ENCODE measurements around the gene DCXR. TPM values are rescaled to one million over a fixed set of nuclear protein-coding genes. Genes with fewer than 3 reads are reported as not detected.

The DCXR gene
- total and polyA plus RNA-seq, 2 of the 13 experiments (the other 11 are each of a cell fraction or from before 2014, with no cell fraction given) = 287 to 311 TPM

DNA sequence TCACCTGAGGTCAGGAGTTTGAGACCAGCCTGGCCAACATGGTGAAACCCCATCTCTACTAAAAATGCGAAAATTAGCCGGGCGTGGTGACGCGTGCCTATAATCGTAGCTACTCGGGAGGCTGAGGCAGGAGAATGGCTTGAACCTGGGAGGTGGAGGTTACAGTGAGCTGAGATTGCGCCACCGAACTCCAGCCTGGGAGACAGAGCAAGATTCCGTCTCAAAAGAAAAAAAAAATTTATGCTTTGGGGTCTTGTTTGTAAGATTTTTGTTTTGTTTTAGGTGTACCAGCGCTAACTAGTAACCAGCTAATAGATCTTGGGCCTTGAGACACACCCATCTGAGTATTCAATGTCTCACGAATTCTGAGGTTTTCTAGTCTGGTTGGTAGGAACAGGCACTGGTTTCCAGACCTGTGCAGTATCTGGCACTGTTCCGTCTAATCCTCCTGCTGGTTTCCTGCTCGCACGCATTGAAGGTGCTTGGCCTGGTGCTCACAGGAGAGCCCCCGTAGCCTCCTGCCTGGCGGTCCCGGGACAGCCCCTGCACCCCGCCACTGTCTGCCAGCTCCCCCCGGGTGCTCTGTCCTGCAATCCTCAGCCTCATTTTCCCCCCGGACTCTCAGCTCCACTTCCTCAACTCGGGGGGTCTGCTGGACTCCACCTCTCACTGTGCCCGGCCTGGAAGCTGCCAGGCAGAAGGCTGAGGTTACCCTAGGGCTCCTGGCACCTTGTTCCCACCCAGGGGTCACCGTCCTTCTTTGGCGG lies 38.7 kb upstream of the DCXR start (continued):
- TF ChIP-seq TCF7 (IDR thresholded peaks at IDR 0.05; ENCODE audit: low read depth) (no peak), TAF15 (IDR thresholded peaks at IDR 0.05; ENCODE audit: low read depth, low read length, poor library complexity, severe bottlenecking) (peak; percentile 86), HOXA9 (CRISPR knock-in tag; IDR thresholded peaks at IDR 0.05; ENCODE audit: borderline replicate concordance) (no peak), SRSF1 (optimal IDR thresholded peaks at IDR 0.05; ENCODE audit: low read depth, low read length) (no peak), ZNF75D (CRISPR knock-in tag; IDR thresholded peaks at IDR 0.05; ENCODE audit: borderline replicate concordance) (no peak), PHF20 (CRISPR knock-in tag; IDR thresholded peaks at IDR 0.05) (no peak), ZNF10 (CRISPR knock-in tag; IDR thresholded peaks at IDR 0.05; ENCODE audit: borderline replicate concordance, low read depth) (no peak), FOXK1 (CRISPR knock-in tag; IDR thresholded peaks at IDR 0.05; ENCODE audit: borderline replicate concordance, low read depth) (no peak), ZNF713 (CRISPR knock-in tag; IDR thresholded peaks at IDR 0.05) (no peak), ZNF337 (CRISPR knock-in tag; IDR thresholded peaks at IDR 0.05; ENCODE audit: borderline replicate concordance, low read depth) (no peak), TCF7L2 (IDR thresholded peaks at IDR 0.05; ENCODE audit: low read depth, low read length) (no peak), ZNF367 (CRISPR knock-in tag; IDR thresholded peaks at IDR 0.05; ENCODE audit: borderline replicate concordance) (no peak), HNRNPH1 (optimal IDR thresholded peaks at IDR 0.05; ENCODE audit: low read depth, low read length) (no peak), RBFOX2 (IDR thresholded peaks at IDR 0.05; ENCODE audit: low read depth, low read length) (0 out of 2 replicates have a peak, but pooled peaks have one; percentile 13), FOXA3 (CRISPR knock-in tag; IDR thresholded peaks at IDR 0.05) (no peak)
- TF ChIP-seq, protein P1, sequence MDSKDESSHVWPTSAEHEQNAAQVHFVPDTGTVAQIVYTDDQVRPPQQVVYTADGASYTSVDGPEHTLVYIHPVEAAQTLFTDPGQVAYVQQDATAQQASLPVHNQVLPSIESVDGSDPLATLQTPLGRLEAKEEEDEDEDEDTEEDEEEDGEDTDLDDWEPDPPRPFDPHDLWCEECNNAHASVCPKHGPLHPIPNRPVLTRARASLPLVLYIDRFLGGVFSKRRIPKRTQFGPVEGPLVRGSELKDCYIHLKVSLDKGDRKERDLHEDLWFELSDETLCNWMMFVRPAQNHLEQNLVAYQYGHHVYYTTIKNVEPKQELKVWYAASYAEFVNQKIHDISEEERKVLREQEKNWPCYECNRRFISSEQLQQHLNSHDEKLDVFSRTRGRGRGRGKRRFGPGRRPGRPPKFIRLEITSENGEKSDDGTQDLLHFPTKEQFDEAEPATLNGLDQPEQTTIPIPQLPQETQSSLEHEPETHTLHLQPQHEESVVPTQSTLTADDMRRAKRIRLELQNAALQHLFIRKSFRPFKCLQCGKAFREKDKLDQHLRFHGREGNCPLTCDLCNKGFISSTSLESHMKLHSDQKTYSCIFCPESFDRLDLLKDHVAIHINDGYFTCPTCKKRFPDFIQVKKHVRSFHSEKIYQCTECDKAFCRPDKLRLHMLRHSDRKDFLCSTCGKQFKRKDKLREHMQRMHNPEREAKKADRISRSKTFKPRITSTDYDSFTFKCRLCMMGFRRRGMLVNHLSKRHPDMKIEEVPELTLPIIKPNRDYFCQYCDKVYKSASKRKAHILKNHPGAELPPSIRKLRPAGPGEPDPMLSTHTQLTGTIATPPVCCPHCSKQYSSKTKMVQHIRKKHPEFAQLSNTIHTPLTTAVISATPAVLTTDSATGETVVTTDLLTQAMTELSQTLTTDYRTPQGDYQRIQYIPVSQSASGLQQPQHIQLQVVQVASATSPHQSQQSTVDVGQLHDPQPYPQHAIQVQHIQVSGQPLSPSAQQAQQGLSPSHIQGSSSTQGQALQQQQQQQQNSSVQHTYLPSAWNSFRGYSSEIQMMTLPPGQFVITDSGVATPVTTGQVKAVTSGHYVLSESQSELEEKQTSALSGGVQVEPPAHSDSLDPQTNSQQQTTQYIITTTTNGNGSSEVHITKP (CRISPR knock-in tag; IDR thresholded peaks at IDR 0.05; ENCODE audit: low read depth) = no peak
- TF ChIP-seq, protein P2, sequence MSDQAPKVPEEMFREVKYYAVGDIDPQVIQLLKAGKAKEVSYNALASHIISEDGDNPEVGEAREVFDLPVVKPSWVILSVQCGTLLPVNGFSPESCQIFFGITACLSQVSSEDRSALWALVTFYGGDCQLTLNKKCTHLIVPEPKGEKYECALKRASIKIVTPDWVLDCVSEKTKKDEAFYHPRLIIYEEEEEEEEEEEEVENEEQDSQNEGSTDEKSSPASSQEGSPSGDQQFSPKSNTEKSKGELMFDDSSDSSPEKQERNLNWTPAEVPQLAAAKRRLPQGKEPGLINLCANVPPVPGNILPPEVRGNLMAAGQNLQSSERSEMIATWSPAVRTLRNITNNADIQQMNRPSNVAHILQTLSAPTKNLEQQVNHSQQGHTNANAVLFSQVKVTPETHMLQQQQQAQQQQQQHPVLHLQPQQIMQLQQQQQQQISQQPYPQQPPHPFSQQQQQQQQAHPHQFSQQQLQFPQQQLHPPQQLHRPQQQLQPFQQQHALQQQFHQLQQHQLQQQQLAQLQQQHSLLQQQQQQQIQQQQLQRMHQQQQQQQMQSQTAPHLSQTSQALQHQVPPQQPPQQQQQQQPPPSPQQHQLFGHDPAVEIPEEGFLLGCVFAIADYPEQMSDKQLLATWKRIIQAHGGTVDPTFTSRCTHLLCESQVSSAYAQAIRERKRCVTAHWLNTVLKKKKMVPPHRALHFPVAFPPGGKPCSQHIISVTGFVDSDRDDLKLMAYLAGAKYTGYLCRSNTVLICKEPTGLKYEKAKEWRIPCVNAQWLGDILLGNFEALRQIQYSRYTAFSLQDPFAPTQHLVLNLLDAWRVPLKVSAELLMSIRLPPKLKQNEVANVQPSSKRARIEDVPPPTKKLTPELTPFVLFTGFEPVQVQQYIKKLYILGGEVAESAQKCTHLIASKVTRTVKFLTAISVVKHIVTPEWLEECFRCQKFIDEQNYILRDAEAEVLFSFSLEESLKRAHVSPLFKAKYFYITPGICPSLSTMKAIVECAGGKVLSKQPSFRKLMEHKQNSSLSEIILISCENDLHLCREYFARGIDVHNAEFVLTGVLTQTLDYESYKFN (CRISPR knock-in tag; conservative IDR thresholded peaks at IDR 0.05) = no peak
